H1 (cell line): ENCODE results near the gene TNNT1. TPM values are rescaled to one million over a fixed set of nuclear protein-coding genes. Genes with fewer than 3 reads are reported as not detected.

Experiments used
- CTCF ChIA-PET: fragments of 300-600 bp; sonication (Branson Sonifier 250); formaldehyde crosslinking; loops from one replicate; lab custom pipeline; 2021; ENCODE audit not compliant: partially characterized antibody; lab: Charles Lee
- POLR2A ChIA-PET: fragments of 300-600 bp; sonication (Branson Sonifier 250); formaldehyde crosslinking; loops from one replicate; lab custom pipeline; 2021; ENCODE audit warnings: inconsistent platforms; ENCODE audit not compliant: partially characterized antibody; lab: Charles Lee
- DNase-seq, 2 experiments: peaks; one replicate each; pipeline versions ENCODE4 v3.0.0 to v3.0.0-alpha.2; 2010 to 2022; ENCODE audit warnings: low spot score in 2 of 2, low read depth in 1 of 2, mixed read lengths in 1 of 2
- FAIRE-seq: peaks from 2 replicates; lab custom pipeline; 2011; peaks lifted over from hg19 to GRCh38; lab: Jason Lieb, UNC
- H2AFZ ChIP-seq: 2 replicates; pipeline ENCODE4 v1.8.1; 2012; ENCODE audit warnings: low read length, inconsistent platforms
- H2AK5ac ChIP-seq: 2 replicates; pipeline ENCODE4 v1.6.1; 2013; ENCODE audit warnings: low read depth, low read length
- H2BK120ac ChIP-seq: replicated peaks from 2 replicates; pipeline ENCODE3; 2013; ENCODE audit warnings: low read depth, low read length, inconsistent platforms
- H2BK12ac ChIP-seq: 2 replicates; pipeline ENCODE4 v1.6.1; 2013; ENCODE audit warnings: low read depth, low read length
- H2BK15ac ChIP-seq: 2 replicates; pipeline ENCODE4 v1.6.1; 2013; ENCODE audit warnings: low read length
- H2BK20ac ChIP-seq: 2 replicates; pipeline ENCODE4 v1.6.1; 2013; ENCODE audit warnings: low read length
- H2BK5ac ChIP-seq: 2 replicates; pipeline ENCODE4 v1.6.1; 2013; ENCODE audit warnings: low read depth, low read length
- H3K14ac ChIP-seq: 2 replicates; pipeline ENCODE4 v1.6.1; 2013; ENCODE audit warnings: inconsistent platforms; ENCODE audit not compliant: insufficient read length
- H3K18ac ChIP-seq: 2 replicates; pipeline ENCODE4 v1.6.1; 2013; ENCODE audit warnings: low read length; ENCODE audit errors: extremely low read depth
- H3K23ac ChIP-seq: 2 replicates; pipeline ENCODE4 v1.6.1; 2013; ENCODE audit warnings: inconsistent platforms; ENCODE audit not compliant: insufficient read length
- H3K23me2 ChIP-seq: 2 replicates; pipeline ENCODE4 v1.6.1; 2013; ENCODE audit warnings: low read depth, low read length
- H3K27ac ChIP-seq: 2 replicates; pipeline ENCODE4 v1.6.1; 2011; ENCODE audit warnings: low read depth, low read length, inconsistent platforms
- H3K27me3 ChIP-seq, 4 experiments: replicated peaks in 1 of 4; 1 replicate in 1 of 4; 2 replicates in 3 of 4; pipeline versions ENCODE4 v1.6.1 to v1.8.1; 2011 to 2013; ENCODE audit warnings: low read length in 3 of 4, mild to moderate bottlenecking in 3 of 4, inconsistent platforms in 2 of 4, mixed read lengths in 2 of 4, moderate library complexity in 1 of 4; ENCODE audit not compliant: control insufficient read depth in 3 of 4, insufficient read depth in 3 of 4; ENCODE audit errors: extremely low read depth in 1 of 4
- H3K36me3 ChIP-seq, 4 experiments: 2 replicates each; pipeline versions ENCODE4 v1.6.1 to v1.8.1; 2011 to 2013; ENCODE audit warnings: mild to moderate bottlenecking in 4 of 4, low read length in 3 of 4, moderate library complexity in 2 of 4, control low read depth in 1 of 4, inconsistent platforms in 1 of 4; ENCODE audit not compliant: insufficient read depth in 4 of 4, control insufficient read depth in 2 of 4
- H3K4ac ChIP-seq: replicated peaks from 2 replicates; pipeline ENCODE3; 2013; ENCODE audit warnings: low read length, low read depth, mixed read lengths, inconsistent platforms; ENCODE audit not compliant: insufficient read length
- H3K4me1 ChIP-seq, 4 experiments: replicated peaks in 1 of 4; 1 replicate in 1 of 4; 2 replicates in 3 of 4; pipeline versions ENCODE4 v1.6.1 to v1.8.1; 2011 to 2013; ENCODE audit warnings: low read length in 3 of 4, inconsistent platforms in 2 of 4, mixed read lengths in 1 of 4; ENCODE audit not compliant: insufficient read depth in 4 of 4, control insufficient read depth in 3 of 4
- H3K4me2 ChIP-seq, 2 experiments: 2 replicates each; pipeline versions ENCODE4 v1.6.1 to v1.8.1; 2011 to 2013; ENCODE audit warnings: low read depth in 2 of 2, low read length in 2 of 2, control low read depth in 1 of 2, inconsistent platforms in 1 of 2, mild to moderate bottlenecking in 1 of 2; ENCODE audit not compliant: insufficient read depth in 1 of 2
- H3K4me3 ChIP-seq, 4 experiments: fragments of 200-600, 300-600 bp in 1 of 4; sonication (generic), shearing (Covaris generic), sonication (Bioruptor Twin) in 1 of 4; 2 replicates each; pipeline versions ENCODE4 v1.5.1 to v1.8.1; 2011 to 2016; ENCODE audit warnings: low read length in 4 of 4, low read depth in 3 of 4, control low read depth in 2 of 4, inconsistent platforms in 2 of 4, mild to moderate bottlenecking in 2 of 4, mixed read lengths in 1 of 4, moderate library complexity in 1 of 4; ENCODE audit not compliant: insufficient read depth in 2 of 4; ENCODE audit errors: extremely low read depth in 1 of 4
- H3K56ac ChIP-seq: replicated peaks from 2 replicates; pipeline ENCODE3; 2013; ENCODE audit warnings: low read depth, mild to moderate bottlenecking, mixed read lengths, low read length, inconsistent platforms; ENCODE audit not compliant: insufficient read length
- H3K79me1 ChIP-seq: 2 replicates; pipeline ENCODE4 v1.6.1; 2013; ENCODE audit warnings: low read depth, low read length, control low read depth
- H3K79me2 ChIP-seq, 2 experiments: 2 replicates each; pipeline versions ENCODE4 v1.6.1 to v1.8.1; 2012 to 2013; ENCODE audit warnings: low read length in 2 of 2, mild to moderate bottlenecking in 2 of 2, inconsistent platforms in 1 of 2; ENCODE audit not compliant: insufficient read depth in 2 of 2, control insufficient read depth in 1 of 2
- H3K9ac ChIP-seq, 4 experiments: replicated peaks in 1 of 4; 1 replicate in 1 of 4; 2 replicates in 3 of 4; pipeline versions ENCODE4 v1.6.1 to v1.8.1; 2011 to 2013; ENCODE audit warnings: low read depth in 3 of 4, low read length in 3 of 4, control low read depth in 2 of 4, mild to moderate bottlenecking in 2 of 4, moderate library complexity in 2 of 4, inconsistent platforms in 1 of 4; ENCODE audit errors: extremely low read depth in 1 of 4
- H3K9me3 ChIP-seq, 2 experiments: 2 replicates each; pipeline versions ENCODE4 v1.6.1 to v1.8.1; 2012 to 2013; ENCODE audit warnings: mild to moderate bottlenecking in 2 of 2, moderate library complexity in 2 of 2, control low read depth in 1 of 2, inconsistent platforms in 1 of 2, low read depth in 1 of 2, low read length in 1 of 2, mixed read lengths in 1 of 2; ENCODE audit not compliant: insufficient read depth in 2 of 2
- H4K20me1 ChIP-seq, 2 experiments: replicated peaks in 1 of 2; 2 replicates each; pipeline versions ENCODE3 to v1.8.1; 2011 to 2013; ENCODE audit warnings: inconsistent platforms in 2 of 2, low read length in 2 of 2, mild to moderate bottlenecking in 1 of 2; ENCODE audit not compliant: insufficient read depth in 2 of 2, control insufficient read depth in 1 of 2
- H4K5ac ChIP-seq: 2 replicates; pipeline ENCODE4 v1.6.1; 2013; ENCODE audit warnings: low read length, low read depth, mixed read lengths, inconsistent platforms; ENCODE audit not compliant: insufficient read length
- H4K8ac ChIP-seq: 2 replicates; pipeline ENCODE4 v1.8.0; 2013; ENCODE audit warnings: mild to moderate bottlenecking, moderate library complexity, low read length, inconsistent platforms; ENCODE audit not compliant: insufficient read depth; ENCODE audit errors: extremely low read depth
- H4K91ac ChIP-seq: replicated peaks from 2 replicates; pipeline ENCODE3; 2013; ENCODE audit warnings: low read length, mixed read lengths, inconsistent platforms; ENCODE audit not compliant: insufficient read length
- ATF3 ChIP-seq: IDR thresholded peaks from 2 replicates; pipeline ENCODE4 v1.6.1; 2011; ENCODE audit warnings: low read depth, mild to moderate bottlenecking, low read length; ENCODE audit not compliant: insufficient read depth
- CBX8 ChIP-seq: fragments of 300-800, 300-1000 bp; sonication (generic); IDR thresholded peaks from 2 replicates; pipeline ENCODE4 v1.7.1; 2016; ENCODE audit warnings: low read depth, low read length, borderline replicate concordance
- CREB1 ChIP-seq: IDR thresholded peaks from 2 replicates; pipeline ENCODE4 v1.6.1; 2012; ENCODE audit warnings: inconsistent platforms
- CTBP2 ChIP-seq: IDR thresholded peaks from 2 replicates; pipeline ENCODE4 v1.7.0; 2011; ENCODE audit warnings: borderline replicate concordance, mild to moderate bottlenecking, moderate library complexity, mixed read lengths, low read length; ENCODE audit not compliant: insufficient read depth, insufficient read length
- GABPA ChIP-seq: IDR thresholded peaks from 2 replicates; pipeline ENCODE4 v1.6.1; 2011; ENCODE audit warnings: mild to moderate bottlenecking, low read length, moderate library complexity, borderline replicate concordance; ENCODE audit not compliant: insufficient read depth
- HDAC6 ChIP-seq: IDR thresholded peaks from one replicate; pipeline ENCODE4 v1.7.1; 2012; ENCODE audit warnings: low read depth, mild to moderate bottlenecking, inconsistent platforms, low read length, moderate library complexity
- RXRA ChIP-seq: IDR thresholded peaks from 2 replicates; pipeline ENCODE4 v1.6.1; 2011; ENCODE audit warnings: low read depth, mild to moderate bottlenecking, low read length, moderate library complexity; ENCODE audit not compliant: insufficient read depth
- SIN3A ChIP-seq, 2 experiments: IDR thresholded peaks in 1 of 2; conservative IDR thresholded peaks in 1 of 2; 2 replicates each; pipeline ENCODE4 v1.6.1; 2011 to 2012; ENCODE audit warnings: low read length in 2 of 2, improper control_type of control experiment in 1 of 2, low read depth in 1 of 2, mild to moderate bottlenecking in 1 of 2
- SUZ12 ChIP-seq: fragments of 200-600 bp; sonication (generic); IDR thresholded peaks from 2 replicates; pipeline ENCODE4 v1.6.1; 2012; ENCODE audit warnings: mild to moderate bottlenecking, inconsistent platforms, low read length, moderate library complexity, mixed read lengths
- ZNF274 ChIP-seq: IDR thresholded peaks from 2 replicates; pipeline ENCODE4 v1.7.0; 2012; ENCODE audit warnings: low read length, borderline replicate concordance; ENCODE audit errors: extremely low read depth
- WGBS, 2 experiments: shearing (Covaris generic) in 1 of 2; methylation state at CpG; one replicate each; pipeline versions ENCODE4 v1.1.6 to v1.1.7; 2013 to 2015; ENCODE audit warnings: low lambda C conversion rate in 2 of 2, mixed read lengths in 2 of 2, inconsistent platforms in 1 of 2, low coverage in 1 of 2, missing lambda C conversion rate in 1 of 2; ENCODE audit not compliant: insufficient replicate concordance in 2 of 2, insufficient coverage in 1 of 2, insufficient read length in 1 of 2; ENCODE audit errors: extremely low coverage in 1 of 2, missing lambda C conversion rate in 1 of 2; 5-methylcytosine and 5-hydroxymethylcytosine counted together
- polyA plus RNA-seq, 7 experiments: library from polyadenylated mRNA; depleted of rRNA in 3 of 7; stranded (reverse) in 5 of 7; unstranded in 2 of 7; fragments of >200 nt in 5 of 7; fragments of 200-250 nt in 2 of 7; gene quantifications; 1 replicate in 5 of 7; 2 replicates in 1 of 7; 4 replicates in 1 of 7; pipeline versions ENCODE4 v1.2.1 to v1.2.3, GENCODE V29; 2011 to 2013; ENCODE audit warnings: missing spikeins in 2 of 7, mixed read lengths in 2 of 7
- total RNA-seq: library from RNA; stranded (reverse); fragmentation: NEBNext Ultra II Directional; extraction: Animal tissue kit (Norgen Biotek cat#: 25700); gene quantifications from 2 replicates; pipeline ENCODE4 v1.2.1, GENCODE V29; 2021

The TNNT1 gene
- total and polyA plus RNA-seq, 2 of the 8 experiments (the other 6 are each of a cell fraction or from before 2014, with no cell fraction given), result 69.6 to 107 TPM

GRCh38 chr19:55114566-55115145, 34.4 kb downstream of the TNNT1 start:
- no peak overlapping the region for H2BK20ac ChIP-seq
- ChIA-PET CTCF (interaction anchor here (2.4 to 3.7 kb wide), 2 partner anchors 8 to 26 kb away, joined by 11 to 15 read pairs; no protein-coding TSS in a partner anchor), POLR2A (interaction anchor here (1.2 to 6.4 kb wide), 2 partner anchors 18 to 26 kb away, joined by 3 to 72 read pairs; no protein-coding TSS in a partner anchor)
- no peaks in the 10 kb centered on the region for H3K27me3 ChIP-seq
- H2BK15ac ChIP-seq, result no peak overlapping the region
- H2BK12ac ChIP-seq, result no peak overlapping the region
- peaks cover 32% of the 10 kb centered on the region for H3K79me1 ChIP-seq
- peaks cover 0 to 26% (median 17%) of the 10 kb centered on the region in 4 experiments; a peak in 5 of 7 replicates for H3K4me1 ChIP-seq
- no peak overlapping the region for H4K91ac ChIP-seq
- H4K20me1 ChIP-seq, result peaks cover 20 to 27% of the 10 kb centered on the region in 2 experiments
- H3K27ac ChIP-seq, result peak overlapping the region; percentile 42; the same call in 1 of the 2 replicates
- no peak overlapping the region for H3K56ac ChIP-seq
- no peak overlapping the region for H2AK5ac ChIP-seq
- no peaks in the 10 kb centered on the region for H3K9me3 ChIP-seq
- 89% methylated on average over 6 of the region's 9 CpGs; no CpG with 5 or more reads in 1 of the 2 experiments for WGBS, 2 experiments
- H2AFZ ChIP-seq, result no peak overlapping the region
- DNase-seq, result no peak
- no peak overlapping the region for H2BK120ac ChIP-seq
- H3K4me3 ChIP-seq, result no peak overlapping the region
- no peak overlapping the region for H4K8ac ChIP-seq
- peaks cover 0 to 4% (median 0%) of the 10 kb centered on the region in 4 experiments; a peak in 1 of 8 replicates for H3K36me3 ChIP-seq
- H2BK5ac ChIP-seq, result no peak overlapping the region
- peak overlapping the region in 1 of 4 experiments; percentile 22; a peak in 1 of 7 replicates for H3K9ac ChIP-seq
- no peak overlapping the region for H3K14ac ChIP-seq
- H4K5ac ChIP-seq, result no peak overlapping the region
- H3K4ac ChIP-seq, result no peak overlapping the region
- H3K23ac ChIP-seq, result no peak overlapping the region
- H3K79me2 ChIP-seq, result peaks cover 0 to 33% of the 10 kb centered on the region in 2 experiments; a peak in 2 of 4 replicates
- no peak overlapping the region; a peak in 1 of 4 replicates for H3K4me2 ChIP-seq
- H3K18ac ChIP-seq, result no peak overlapping the region
- peaks cover 17% of the 10 kb centered on the region for H3K23me2 ChIP-seq
- no peak for FAIRE-seq
- TF ChIP-seq CTBP2 (no peak), GABPA (no peak), SUZ12 (no peak), ZNF274 (no peak), ATF3 (no peak), RXRA (no peak), CREB1 (no peak), SIN3A (conservative IDR thresholded peaks at IDR 0.05 in 1 of 2, IDR thresholded peaks at IDR 0.05 in 1 of 2; ENCODE audit: low read depth in 1 of 2, low read length in 2 of 2) (no peak), CBX8 (no peak), HDAC6 (no peak)
